Thyroid gland (tissue), 4 donors: ENCODE measurements around the gene ETFBKMT. TPM values are rescaled to one million over a fixed set of nuclear protein-coding genes. Genes with fewer than 3 reads are reported as not detected.

Experiments
- DNase-seq, 2 donors: peaks; one replicate each; pipeline ENCODE4 v3.0.0-alpha.2; 2019
- H3K27ac ChIP-seq, 3 donors: fragments of 200-600 bp; sonication (generic); 1 replicate in 2 of 3; 2 replicates in 1 of 3; pipeline ENCODE4 v1.5.1; 2016 to 2019; ENCODE audit warnings: mild to moderate bottlenecking in 1 of 3, moderate library complexity in 1 of 3
- H3K27me3 ChIP-seq: fragments of 200-600 bp; sonication (generic); one replicate; pipeline ENCODE4 v1.5.1; 2019
- H3K36me3 ChIP-seq, 2 donors: fragments of 200-600 bp; sonication (generic); one replicate each; pipeline ENCODE4 v1.5.1; 2016 to 2019
- H3K4me1 ChIP-seq, 2 donors: fragments of 200-600 bp; sonication (generic); one replicate each; pipeline ENCODE4 v1.5.1; 2017 to 2019
- H3K4me3 ChIP-seq, 3 donors: fragments of 200-600 bp; sonication (generic); replicated peaks in 1 of 3; 1 replicate in 2 of 3; 2 replicates in 1 of 3; pipeline ENCODE4 v1.5.1; 2016; ENCODE audit warnings: mild to moderate bottlenecking in 1 of 3
- H3K9me3 ChIP-seq: fragments of 200-600 bp; sonication (generic); one replicate; pipeline ENCODE4 v1.5.1; 2017
- CTCF ChIP-seq, 6 experiments: fragments of 200-600 bp in 3 of 6; fragments of 450-650 bp in 3 of 6; sonication (generic) in 3 of 6; IDR thresholded peaks; one replicate each; pipeline ENCODE4 v1.5.1; 2016 to 2019; ENCODE audit warnings: antibody characterized with exemption in 6 of 6, mild to moderate bottlenecking in 2 of 6, inconsistent platforms in 1 of 6, moderate library complexity in 1 of 6
- POLR2A ChIP-seq, 2 donors: fragments of 450-650 bp; IDR thresholded peaks; one replicate each; pipeline ENCODE4 v1.6.1; 2017; ENCODE audit warnings: antibody characterized with exemption in 2 of 2, mild to moderate bottlenecking in 2 of 2, moderate library complexity in 1 of 2
- WGBS, 2 donors: methylation state at CpG; one replicate each; pipeline ENCODE4 v1.1.5; 2017; 5-methylcytosine and 5-hydroxymethylcytosine counted together
- intact Hi-C: fragments of 100-400 bp; cut with DNase I; formaldehyde crosslinking; loops from one replicate; pipeline ENCODE4 v1.15.1; 2023
- total RNA-seq, 4 donors: library from RNA; depleted of rRNA; stranded (reverse); fragments of >200 nt; gene quantifications; one replicate each; pipeline ENCODE4 v1.2.3, GENCODE V29; 2016

Gene ETFBKMT
- total RNA-seq, 4 donors from 2014 or later = 5.8 to 9.8 (median 6.4) TPM

GRCh38 chr12:31722580-31722979 is 63.1 kb downstream of the ETFBKMT start:
- Histone ChIP-seq H3K4me1 (peaks cover 0 to 6% of the 10 kb centered on the region in 2 donors), H3K27me3 (no peaks in the 10 kb centered on the region), H3K27ac (no peak overlapping the region), H3K4me3 (no peak overlapping the region), H3K36me3 (no peaks in the 10 kb centered on the region), H3K9me3 (no peaks in the 10 kb centered on the region)
- intact Hi-C loops = loop anchor here (10.0 kb wide), 1 partner anchor 232 kb away; the partner anchor contains the start of gene RESF1
- no peak for DNase-seq
- TF ChIP-seq CTCF (IDR thresholded peaks at IDR 0.05) = no peak
- TF ChIP-seq POLR2A (IDR thresholded peaks at IDR 0.05) = no peak
- WGBS, 2 donors = 100% methylated on average over 2 of the region's 2 CpGs

Other genes with a start within 250 kb of the ETFBKMT start
- gene DENND5B, start 68.6 kb upstream of the ETFBKMT start, total RNA-seq = 10 to 100 TPM; 13.3 to 17.7 (median 16.2) TPM
- 10 to 100 TPM in 2 of 4 donors, 1 to 10 TPM in 2; 4.8 to 21.0 (median 8.8) TPM for gene AMN1, start 69.3 kb downstream of the ETFBKMT start, total RNA-seq